Skeletal muscle tissue (tissue), 4 donors: ENCODE data around the gene ZNF431. TPM values are rescaled to one million over a fixed set of nuclear protein-coding genes. Genes with fewer than 3 reads are reported as not detected.

Experiments
- H3K27ac ChIP-seq: one replicate; pipeline ENCODE4 v1.7.0; 2013; ENCODE audit warnings: mild to moderate bottlenecking, low read depth, low read length, inconsistent platforms
- H3K27me3 ChIP-seq, 3 donors: one replicate each; pipeline ENCODE4 v1.7.0; 2013; ENCODE audit warnings: low read length in 3 of 3; ENCODE audit not compliant: control insufficient read depth in 3 of 3, insufficient read depth in 3 of 3
- H3K36me3 ChIP-seq, 3 donors: one replicate each; pipeline ENCODE4 v1.7.0; 2013; ENCODE audit warnings: low read length in 3 of 3; ENCODE audit not compliant: control insufficient read depth in 3 of 3, insufficient read depth in 3 of 3
- H3K4me1 ChIP-seq, 3 donors: one replicate each; pipeline ENCODE4 v1.7.0; 2013; ENCODE audit warnings: low read length in 3 of 3, mild to moderate bottlenecking in 3 of 3; ENCODE audit not compliant: control insufficient read depth in 3 of 3, insufficient read depth in 3 of 3
- H3K4me3 ChIP-seq, 3 donors: one replicate each; pipeline ENCODE4 v1.7.0; 2013; ENCODE audit warnings: low read length in 3 of 3
- H3K9ac ChIP-seq, 3 donors: one replicate each; pipeline ENCODE4 v1.7.0; 2013; ENCODE audit warnings: low read length in 3 of 3, mild to moderate bottlenecking in 3 of 3, moderate library complexity in 2 of 3, low read depth in 1 of 3
- H3K9me3 ChIP-seq, 3 donors: one replicate each; pipeline ENCODE4 v1.7.0; 2013; ENCODE audit warnings: low read length in 3 of 3; ENCODE audit not compliant: control insufficient read depth in 3 of 3
- total RNA-seq: library from RNA; depleted of rRNA; stranded (reverse); fragments of >200 nt; gene quantifications from one replicate; pipeline ENCODE4 v1.2.3, GENCODE V29; 2014
- donor health status: Osteomylitis.

ZNF431 gene
- total RNA-seq: 13.0 TPM

DNA sequence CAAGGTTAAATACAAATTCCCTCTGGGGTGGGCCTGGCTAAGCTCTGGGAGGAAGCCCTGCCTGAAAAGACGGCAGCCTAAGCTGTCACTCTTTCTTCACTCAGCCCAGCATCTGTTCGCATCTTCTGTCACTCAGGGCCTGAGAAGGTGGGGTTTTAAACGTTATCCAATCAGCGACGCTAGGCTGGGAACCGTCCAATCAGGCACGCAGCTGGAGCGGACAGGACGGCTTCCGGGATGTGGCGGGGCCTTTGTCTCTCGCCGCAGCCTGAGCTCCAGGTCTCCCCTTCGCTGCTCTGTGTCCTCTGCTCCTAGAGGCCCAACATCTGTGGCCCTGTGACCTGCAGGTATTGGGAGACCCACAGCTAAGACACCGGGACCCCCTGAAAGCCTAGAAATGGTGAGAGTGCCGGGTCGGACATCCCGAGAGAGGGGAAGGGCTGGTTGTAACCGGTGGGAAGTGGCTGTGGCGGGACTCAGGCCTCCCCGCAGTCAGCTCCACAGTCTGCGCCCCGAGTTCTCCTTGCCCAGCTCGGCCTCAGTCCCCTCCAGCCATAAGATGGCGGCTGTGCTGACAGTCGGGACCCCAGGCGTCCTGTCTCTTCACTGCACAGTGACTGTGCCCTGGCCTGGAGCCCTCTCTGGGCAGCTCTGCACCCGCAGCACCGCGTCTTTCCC lies at the start of gene ZNF431:
TSS of gene ZNF431 (plus strand) at position 254 of the 678 bp plus-strand sequence. CDS start at position 398, 144 bp downstream.
- H3K27me3 ChIP-seq: no peaks in the 10 kb centered on the region
- peak within 1 kb of the TSS; percentile 83 to 95 (median 94) for H3K4me3 ChIP-seq
- H3K9me3 ChIP-seq: no peaks in the 10 kb centered on the region
- H3K27ac ChIP-seq: peak within 1 kb of the TSS; percentile 72
- H3K36me3 ChIP-seq: peaks cover 0 to 23% (median 17%) of the 10 kb centered on the region in 3 donors
- peak within 1 kb of the TSS; percentile 90 to 96 (median 91) for H3K9ac ChIP-seq
- H3K4me1 ChIP-seq: peaks cover 0 to 5% (median 2%) of the 10 kb centered on the region in 3 donors

DNA sequence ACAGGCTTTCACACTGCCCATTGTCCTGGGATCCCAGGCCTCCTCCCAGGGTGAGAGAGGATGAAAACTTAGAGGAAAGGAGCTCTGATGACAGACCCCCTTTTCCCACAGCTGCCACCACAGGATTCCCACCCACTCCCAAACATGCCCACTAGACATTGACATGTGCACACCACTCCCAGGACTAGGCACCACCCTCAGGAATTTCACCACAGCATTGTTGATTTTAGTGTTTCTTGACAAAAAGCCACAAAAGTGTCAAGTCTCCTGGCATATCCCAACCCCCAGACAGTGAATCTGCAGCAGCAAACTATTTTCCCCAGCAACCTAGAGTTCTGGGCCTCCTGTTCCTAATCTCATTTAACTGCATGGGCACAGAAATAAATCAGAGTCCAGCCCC lies 49.7 kb upstream of the ZNF431 start:
- H3K27me3 ChIP-seq: no peaks in the 10 kb centered on the region
- no peaks in the 10 kb centered on the region for H3K9me3 ChIP-seq
- no peaks in the 10 kb centered on the region for H3K36me3 ChIP-seq
- H3K27ac ChIP-seq: no peak overlapping the region
- H3K4me3 ChIP-seq: no peak overlapping the region
- no peaks in the 10 kb centered on the region for H3K4me1 ChIP-seq
- no peak overlapping the region for H3K9ac ChIP-seq

DNA sequence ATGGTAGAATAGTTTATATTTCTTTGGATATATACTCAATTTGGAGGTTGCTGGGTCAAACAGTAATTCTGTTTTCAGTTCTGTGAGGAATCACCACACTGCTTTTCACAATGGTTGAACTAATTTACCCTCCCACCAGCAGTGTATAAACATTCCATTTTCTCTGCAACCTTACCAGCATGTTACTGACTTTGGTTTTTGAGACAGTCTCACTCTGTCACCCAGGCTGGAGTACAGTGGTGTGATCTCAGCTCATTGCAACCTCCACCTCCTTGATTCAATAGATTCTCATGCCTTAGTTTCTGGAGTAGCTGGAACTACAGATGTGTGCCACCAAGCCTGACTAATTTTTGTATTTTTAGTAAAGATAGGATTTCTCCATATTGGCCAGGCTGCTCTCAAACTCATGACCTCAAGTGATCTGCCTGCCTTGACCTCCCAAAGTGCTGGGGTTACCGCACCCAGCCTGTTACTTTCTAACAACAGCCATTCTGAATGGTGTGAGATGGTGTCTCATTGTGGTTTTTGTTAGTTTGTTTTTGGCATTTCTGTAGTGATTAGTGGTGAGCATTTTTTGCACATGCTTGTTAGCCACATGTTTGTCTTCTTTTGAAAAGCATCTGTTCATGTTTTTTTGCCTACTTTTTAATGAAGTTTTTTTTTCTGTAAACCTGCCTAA lies 47.4 kb upstream of the ZNF431 start:
- Histone ChIP-seq H3K4me1 (no peaks in the 10 kb centered on the region), H3K9ac (no peak overlapping the region), H3K36me3 (no peaks in the 10 kb centered on the region), H3K4me3 (no peak overlapping the region), H3K9me3 (no peaks in the 10 kb centered on the region), H3K27ac (no peak overlapping the region), H3K27me3 (no peaks in the 10 kb centered on the region)

DNA sequence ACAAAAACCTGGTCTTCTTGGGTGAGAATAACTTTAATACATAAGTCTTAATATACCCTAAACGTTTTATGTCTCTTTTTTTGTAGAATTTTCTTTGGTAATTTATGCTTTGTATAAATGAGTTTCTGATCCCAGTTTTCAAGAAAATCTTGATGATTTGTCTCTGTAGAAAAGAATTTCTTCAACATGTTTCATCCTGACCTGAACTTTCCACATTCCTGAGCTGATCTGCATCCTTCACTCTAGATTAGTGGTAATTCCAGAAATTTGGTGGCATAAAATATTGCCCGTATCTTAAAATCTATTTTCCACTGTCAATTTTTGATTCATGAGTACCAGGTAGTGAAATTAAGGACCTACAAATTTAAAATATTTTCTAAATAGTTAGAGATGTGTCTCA lies 43.5 kb upstream of the ZNF431 start:
- H3K9ac ChIP-seq: no peak overlapping the region
- H3K4me1 ChIP-seq: no peaks in the 10 kb centered on the region
- H3K4me3 ChIP-seq: no peak overlapping the region
- H3K27ac ChIP-seq: no peak overlapping the region
- H3K27me3 ChIP-seq: no peaks in the 10 kb centered on the region
- no peaks in the 10 kb centered on the region for H3K9me3 ChIP-seq
- H3K36me3 ChIP-seq: no peaks in the 10 kb centered on the region

DNA sequence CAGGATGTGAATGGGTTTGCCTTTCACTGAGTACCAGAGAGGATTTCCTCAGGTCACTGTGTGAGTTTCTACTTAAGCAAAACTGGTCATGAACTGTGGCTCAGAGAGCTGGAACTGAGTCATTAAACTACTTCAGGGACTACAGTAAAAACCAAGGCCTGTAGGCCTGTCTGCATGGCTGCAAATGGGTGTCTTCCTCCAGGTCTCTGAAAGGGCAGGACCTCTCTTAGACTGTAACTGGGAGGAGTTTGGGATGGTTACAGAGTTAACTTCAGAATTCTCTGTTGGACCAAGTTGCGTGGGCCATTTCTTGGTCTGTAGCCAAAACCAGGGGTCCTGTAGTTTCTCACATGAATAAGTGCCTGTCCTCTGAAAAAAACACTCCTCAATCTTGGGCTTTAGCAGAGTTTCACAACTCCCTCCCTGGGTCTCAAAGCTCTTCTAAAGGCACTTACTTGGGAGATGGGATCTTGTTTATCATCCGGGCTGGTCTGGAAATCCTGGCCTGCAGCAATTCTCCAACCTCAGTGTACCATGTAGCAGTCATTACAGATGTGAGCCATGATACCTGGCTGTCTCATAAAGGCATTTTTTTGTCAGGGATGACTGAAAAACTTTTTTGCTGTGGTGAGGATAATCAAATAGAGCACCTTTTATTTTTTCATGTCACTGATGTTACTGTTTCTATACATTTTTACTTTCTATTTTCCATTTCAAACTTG lies 40.2 kb upstream of the ZNF431 start:
- Histone ChIP-seq H3K4me1 (no peaks in the 10 kb centered on the region), H3K36me3 (no peaks in the 10 kb centered on the region), H3K9ac (no peak overlapping the region), H3K4me3 (no peak overlapping the region), H3K9me3 (no peaks in the 10 kb centered on the region), H3K27me3 (no peaks in the 10 kb centered on the region), H3K27ac (no peak overlapping the region)

DNA sequence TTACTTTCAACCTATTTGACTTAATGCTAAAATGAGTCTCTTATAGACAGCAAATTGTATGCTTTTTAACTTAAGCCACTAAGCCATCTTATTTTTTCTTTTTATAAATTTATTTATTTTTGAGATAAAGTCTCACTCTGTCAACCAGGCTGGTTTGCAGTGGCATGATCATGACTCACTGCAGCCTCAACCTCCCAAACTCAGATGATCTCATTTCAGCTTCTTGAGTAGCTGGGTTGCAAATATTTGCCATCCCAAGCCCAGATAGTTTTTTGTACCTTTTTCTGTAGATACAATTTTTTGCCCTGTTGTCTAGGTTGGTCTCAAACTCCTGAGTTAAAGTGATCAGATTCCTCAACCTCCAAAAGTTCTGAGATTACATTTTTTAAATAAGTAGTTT lies 32.7 kb upstream of the ZNF431 start:
- no peaks in the 10 kb centered on the region for H3K27me3 ChIP-seq
- H3K9me3 ChIP-seq: no peaks in the 10 kb centered on the region
- no peaks in the 10 kb centered on the region for H3K4me1 ChIP-seq
- H3K36me3 ChIP-seq: no peaks in the 10 kb centered on the region
- H3K4me3 ChIP-seq: no peak overlapping the region
- H3K27ac ChIP-seq: no peak overlapping the region
- no peak overlapping the region for H3K9ac ChIP-seq

DNA sequence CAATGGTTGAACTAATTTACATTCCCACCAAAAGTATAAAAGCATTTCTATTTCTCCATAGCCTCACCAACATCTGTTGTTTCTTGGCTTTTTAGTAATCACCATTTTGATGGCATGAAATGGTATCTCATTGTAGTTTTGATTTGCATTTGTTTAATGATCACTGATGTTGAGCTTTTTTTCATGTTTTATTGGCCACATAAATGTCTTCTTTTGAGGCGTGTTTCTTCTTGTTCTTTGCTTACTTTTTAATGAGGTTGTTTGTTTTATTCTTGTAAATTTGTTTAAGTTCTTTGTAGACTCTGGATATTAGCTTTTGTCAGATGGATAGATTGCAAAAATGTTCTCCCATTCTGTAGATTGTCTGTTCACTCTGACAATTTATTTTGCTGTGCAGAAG lies 31.7 kb upstream of the ZNF431 start:
- no peak overlapping the region for H3K9ac ChIP-seq
- H3K36me3 ChIP-seq: peaks cover 0 to 2% (median 0%) of the 10 kb centered on the region in 3 donors
- peaks cover 0 to 4% (median 2%) of the 10 kb centered on the region in 3 donors for H3K9me3 ChIP-seq
- H3K4me3 ChIP-seq: no peak overlapping the region
- H3K27me3 ChIP-seq: no peaks in the 10 kb centered on the region
- no peaks in the 10 kb centered on the region for H3K4me1 ChIP-seq
- no peak overlapping the region for H3K27ac ChIP-seq

DNA sequence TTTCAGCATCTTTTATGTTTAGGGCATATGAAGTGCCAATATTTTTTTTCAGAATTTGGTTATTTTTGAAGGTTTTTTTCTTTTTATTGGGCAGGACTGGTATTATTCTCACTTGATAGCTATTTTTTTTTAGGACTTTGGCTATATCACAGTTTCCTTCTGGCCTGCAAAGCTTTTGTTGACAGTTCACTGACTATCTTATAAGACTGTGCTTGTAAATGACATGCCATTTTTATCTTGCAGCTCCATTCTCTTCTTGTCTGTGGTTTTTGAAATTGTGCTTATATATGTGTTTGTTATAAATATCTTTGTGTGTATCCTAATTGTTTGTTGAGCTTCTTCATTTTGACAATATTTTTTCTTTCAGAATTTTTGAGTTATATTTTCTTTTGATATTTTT lies 26.4 kb upstream of the ZNF431 start:
- Histone ChIP-seq H3K9ac (no peak overlapping the region), H3K36me3 (peaks cover 5 to 14% (median 12%) of the 10 kb centered on the region in 3 donors), H3K27ac (no peak overlapping the region), H3K9me3 (peaks cover 0 to 4% (median 2%) of the 10 kb centered on the region in 3 donors), H3K27me3 (no peaks in the 10 kb centered on the region), H3K4me3 (no peak overlapping the region), H3K4me1 (no peaks in the 10 kb centered on the region)

DNA sequence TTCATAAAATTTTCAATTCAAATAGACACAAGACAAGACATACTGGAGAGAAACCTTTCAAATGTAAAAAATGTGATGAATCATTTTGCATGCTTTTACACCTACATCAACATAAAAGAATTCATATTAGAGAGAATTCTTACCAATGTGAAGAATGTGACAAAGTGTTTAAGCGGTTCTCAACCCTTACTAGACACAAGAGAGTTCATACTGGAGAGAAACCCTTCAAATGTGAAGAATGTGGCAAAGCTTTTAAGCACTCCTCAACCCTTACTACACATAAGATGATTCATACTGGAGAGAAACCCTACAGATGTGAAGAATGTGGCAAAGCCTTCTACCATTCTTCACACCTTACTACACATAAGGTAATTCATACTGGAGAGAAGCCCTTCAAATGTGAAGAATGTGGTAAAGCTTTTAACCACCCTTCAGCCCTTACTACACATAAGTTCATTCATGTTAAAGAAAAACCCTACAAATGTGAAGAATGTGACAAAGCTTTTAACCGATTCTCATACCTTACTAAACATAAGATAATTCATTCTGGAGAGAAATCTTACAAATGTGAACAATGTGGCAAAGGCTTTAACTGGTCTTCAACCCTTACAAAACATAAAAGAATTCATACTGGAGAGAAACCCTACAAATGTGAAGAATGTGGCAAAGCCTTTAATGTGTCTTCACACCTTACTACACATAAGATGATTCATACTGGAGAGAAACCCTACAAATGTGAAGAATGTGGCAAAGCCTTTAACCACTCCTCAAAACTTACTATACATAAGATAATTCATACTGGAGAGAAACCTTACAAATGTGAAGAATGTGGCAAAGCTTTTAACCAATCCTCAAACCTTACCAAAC lies 24.6 kb upstream of the ZNF431 start:
- H3K4me3 ChIP-seq: no peak overlapping the region
- H3K4me1 ChIP-seq: no peaks in the 10 kb centered on the region
- H3K27me3 ChIP-seq: no peaks in the 10 kb centered on the region
- no peak overlapping the region for H3K27ac ChIP-seq
- peaks cover 0 to 4% (median 2%) of the 10 kb centered on the region in 3 donors for H3K9me3 ChIP-seq
- H3K36me3 ChIP-seq: peaks cover 5 to 14% (median 12%) of the 10 kb centered on the region in 3 donors
- no peak overlapping the region for H3K9ac ChIP-seq
